ENCODE results near the gene PHC2. TPM values are rescaled to one million over a fixed set of nuclear protein-coding genes. Genes with fewer than 3 reads are reported as not detected.

Gene PHC2
- 155 TPM in 2 replicates for total RNA-seq
- long read RNA-seq, partial matches to known transcripts, result 15 of 19 reads
- long read RNA-seq, other reads (novel, unspliced or antisense), result 4 of 19 reads

GRCh38 chr1:33430692-33431593 lies at the start of gene PHC2:
Gene PHC2, minus strand, starts transcription at chr1:33431095. Its CDS starts 55,556 bp downstream, at chr1:33375539.
- peak; percentile 92 for DNase-seq (ENCODE audit: low read depth, low spot score)
- Mint-ChIP-seq H3K27me3 (ENCODE audit: low read depth) (peaks cover 2% of the 10 kb centered on the region), H3K4me3 (peak within 1 kb of the TSS; percentile 64), H3K9me3 (no peaks in the 10 kb centered on the region), H3K4me1 (peaks cover 26% of the 10 kb centered on the region), H3K36me3 (ENCODE audit: low read depth) (no peaks in the 10 kb centered on the region), H3K27ac (ENCODE audit: unreplicated experiment) (no peak within 1 kb of the TSS)
- peak; percentile 38 for TF ChIP-seq CTCF (conservative IDR thresholded peaks at IDR 0.05)

GRCh38 chr1:33477451-33477850 lies 46.6 kb upstream of the PHC2 start:
- Mint-ChIP-seq H3K27ac (ENCODE audit: unreplicated experiment) (no peak overlapping the region), H3K4me3 (no peak overlapping the region), H3K36me3 (ENCODE audit: low read depth) (peaks cover 9% of the 10 kb centered on the region), H3K4me1 (peaks cover 9% of the 10 kb centered on the region), H3K9me3 (peaks cover 4% of the 10 kb centered on the region), H3K27me3 (ENCODE audit: low read depth) (no peaks in the 10 kb centered on the region)
- no peak for DNase-seq (ENCODE audit: low read depth, low spot score)
- TF ChIP-seq CTCF (conservative IDR thresholded peaks at IDR 0.05), result no peak

GRCh38 chr1:33473900-33474299 lies 43.0 kb upstream of the PHC2 start:
- Mint-ChIP-seq H3K36me3 (ENCODE audit: low read depth) (peaks cover 9% of the 10 kb centered on the region), H3K9me3 (peaks cover 4% of the 10 kb centered on the region), H3K27ac (ENCODE audit: unreplicated experiment) (no peak overlapping the region), H3K27me3 (ENCODE audit: low read depth) (no peaks in the 10 kb centered on the region), H3K4me3 (peak overlapping the region; percentile 79), H3K4me1 (peaks cover 22% of the 10 kb centered on the region)
- no peak for DNase-seq (ENCODE audit: low read depth, low spot score)
- no peak for TF ChIP-seq CTCF (conservative IDR thresholded peaks at IDR 0.05)

GRCh38 chr1:33472269-33472980 lies 41.5 kb upstream of the PHC2 start, which contains the start of gene ZSCAN20:
Gene ZSCAN20, plus strand, starts transcription at chr1:33472645. Its CDS starts 6,644 bp downstream, at chr1:33479289.
- Mint-ChIP-seq H3K36me3 (ENCODE audit: low read depth) (no peaks in the 10 kb centered on the region), H3K27ac (ENCODE audit: unreplicated experiment) (no peak within 1 kb of the TSS), H3K9me3 (no peaks in the 10 kb centered on the region), H3K4me1 (peaks cover 24% of the 10 kb centered on the region), H3K27me3 (ENCODE audit: low read depth) (no peaks in the 10 kb centered on the region), H3K4me3 (peak within 1 kb of the TSS; percentile 79)
- peak; percentile 96 for DNase-seq (ENCODE audit: low read depth, low spot score)
- TF ChIP-seq CTCF (conservative IDR thresholded peaks at IDR 0.05), result no peak

- no peaks in the 10 kb centered on the region for H3K27me3 Mint-ChIP-seq (ENCODE audit: low read depth)
- no peak for DNase-seq (ENCODE audit: low read depth, low spot score)
- H3K4me3 Mint-ChIP-seq, result no peak overlapping the region
- H3K9me3 Mint-ChIP-seq, result no peaks in the 10 kb centered on the region
- no peaks in the 10 kb centered on the region for H3K36me3 Mint-ChIP-seq (ENCODE audit: low read depth)
- peaks cover 24% of the 10 kb centered on the region for H3K4me1 Mint-ChIP-seq
- no peak for TF ChIP-seq CTCF (conservative IDR thresholded peaks at IDR 0.05)
- H3K27ac Mint-ChIP-seq (ENCODE audit: unreplicated experiment), result no peak overlapping the region
These were observed 40.5 kb upstream of the PHC2 start for GRCh38 chr1:33471416-33471815.

Data from neural crest cell (in vitro differentiated cells).